Kidney epithelial cell (primary cell): ENCODE measurements around the gene CLEC4M. TPM values are rescaled to one million over a fixed set of nuclear protein-coding genes. Genes with fewer than 3 reads are reported as not detected.

ENCODE experiments used
- DNase-seq: peaks from one replicate; pipeline ENCODE4 v3.0.0-alpha.2; 2010; ENCODE audit warnings: low read depth
- H3K27me3 ChIP-seq: 2 replicates; pipeline ENCODE4 v1.6.0; 2011; ENCODE audit warnings: low read length; ENCODE audit not compliant: control insufficient read depth, insufficient read depth
- H3K36me3 ChIP-seq: 2 replicates; pipeline ENCODE4 v1.5.1; 2011; ENCODE audit warnings: low read length; ENCODE audit not compliant: control insufficient read depth, insufficient read depth
- H3K4me3 ChIP-seq: 2 replicates; pipeline ENCODE4 v1.5.1; 2011; ENCODE audit warnings: low read depth, mild to moderate bottlenecking, control low read depth, low read length
- total RNA-seq: library from RNA; depleted of rRNA; stranded (reverse); fragments of >200 nt; gene quantifications from 2 replicates; pipeline ENCODE4 v1.2.3, GENCODE V29; 2015
- TF ChIP-seq, protein P1 (sequence below): IDR thresholded peaks from 2 replicates; pipeline ENCODE4 v1.5.1; 2011; ENCODE audit warnings: mild to moderate bottlenecking, moderate library complexity, low read length, control low read depth, inconsistent platforms; ENCODE audit not compliant: insufficient read depth, poor library complexity, severe bottlenecking

The CLEC4M gene
- total RNA-seq, 1 donor from 2014 or later = not detected

DNA sequence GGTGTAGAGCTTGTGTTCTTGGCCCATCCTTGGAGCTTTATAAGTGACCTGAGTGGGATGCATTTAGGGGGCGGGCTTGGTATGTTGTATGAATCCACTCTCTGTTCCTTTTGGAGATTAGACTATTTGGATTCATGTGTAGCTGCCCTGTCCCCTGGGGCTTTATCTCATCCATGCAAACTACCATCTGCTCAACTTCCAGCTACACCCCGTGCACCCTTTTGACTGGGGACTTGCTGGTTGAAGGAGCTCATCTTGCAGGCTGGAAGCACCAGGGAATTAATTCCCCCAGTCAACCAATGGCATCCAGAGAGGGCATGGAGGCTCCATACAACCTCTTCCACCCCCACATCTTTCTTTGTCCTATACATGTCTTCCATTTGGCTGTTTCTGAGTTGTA is 6.1 kb downstream of the CLEC4M start:
- peaks cover 2% of the 10 kb centered on the region for H3K27me3 ChIP-seq
- DNase-seq = no peak
- no peak overlapping the region for H3K4me3 ChIP-seq
- no peaks in the 10 kb centered on the region for H3K36me3 ChIP-seq
- TF ChIP-seq, protein P1, sequence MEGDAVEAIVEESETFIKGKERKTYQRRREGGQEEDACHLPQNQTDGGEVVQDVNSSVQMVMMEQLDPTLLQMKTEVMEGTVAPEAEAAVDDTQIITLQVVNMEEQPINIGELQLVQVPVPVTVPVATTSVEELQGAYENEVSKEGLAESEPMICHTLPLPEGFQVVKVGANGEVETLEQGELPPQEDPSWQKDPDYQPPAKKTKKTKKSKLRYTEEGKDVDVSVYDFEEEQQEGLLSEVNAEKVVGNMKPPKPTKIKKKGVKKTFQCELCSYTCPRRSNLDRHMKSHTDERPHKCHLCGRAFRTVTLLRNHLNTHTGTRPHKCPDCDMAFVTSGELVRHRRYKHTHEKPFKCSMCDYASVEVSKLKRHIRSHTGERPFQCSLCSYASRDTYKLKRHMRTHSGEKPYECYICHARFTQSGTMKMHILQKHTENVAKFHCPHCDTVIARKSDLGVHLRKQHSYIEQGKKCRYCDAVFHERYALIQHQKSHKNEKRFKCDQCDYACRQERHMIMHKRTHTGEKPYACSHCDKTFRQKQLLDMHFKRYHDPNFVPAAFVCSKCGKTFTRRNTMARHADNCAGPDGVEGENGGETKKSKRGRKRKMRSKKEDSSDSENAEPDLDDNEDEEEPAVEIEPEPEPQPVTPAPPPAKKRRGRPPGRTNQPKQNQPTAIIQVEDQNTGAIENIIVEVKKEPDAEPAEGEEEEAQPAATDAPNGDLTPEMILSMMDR = no peak

- Histone ChIP-seq H3K4me3 (no peak overlapping the region), H3K36me3 (no peaks in the 10 kb centered on the region), H3K27me3 (peaks cover 2% of the 10 kb centered on the region)
- TF ChIP-seq, protein P1 = no peak
- no peak for DNase-seq
Observed at GRCh38 chr19:7771072-7771471, 8.0 kb downstream of the CLEC4M start.

- no peak overlapping the region for H3K4me3 ChIP-seq
- no peak for DNase-seq
- TF ChIP-seq, protein P1 = no peak
- no peaks in the 10 kb centered on the region for H3K36me3 ChIP-seq
- H3K27me3 ChIP-seq = peaks cover 2% of the 10 kb centered on the region
Observed at GRCh38 chr19:7772752-7773291, 9.8 kb downstream of the CLEC4M start.

- TF ChIP-seq, protein P1 = no peak
- no peak overlapping the region for H3K4me3 ChIP-seq
- DNase-seq = no peak
- H3K36me3 ChIP-seq = no peaks in the 10 kb centered on the region
- H3K27me3 ChIP-seq = no peaks in the 10 kb centered on the region
Observed at GRCh38 chr19:7773841-7774240, 10.8 kb downstream of the CLEC4M start.

DNA sequence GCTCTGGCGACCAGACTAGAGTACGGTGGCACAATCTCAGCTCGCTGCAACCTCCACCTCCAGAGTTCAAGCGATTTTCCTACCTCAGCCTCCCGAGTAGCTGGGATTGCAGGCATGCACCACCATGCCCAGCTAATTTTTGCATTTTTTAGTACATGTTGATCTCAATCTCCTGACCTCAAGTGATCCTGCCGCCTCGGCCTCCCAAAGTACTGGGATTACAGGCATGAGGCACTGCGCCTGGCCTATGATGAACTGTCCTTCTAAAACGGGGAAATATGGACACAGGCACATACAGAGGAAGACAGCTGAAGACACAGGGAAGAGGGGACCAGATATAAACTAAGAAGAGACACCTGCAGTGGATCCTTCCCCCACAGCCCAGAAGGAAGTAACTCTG is 12.7 kb downstream of the CLEC4M start:
- H3K4me3 ChIP-seq = no peak overlapping the region
- no peaks in the 10 kb centered on the region for H3K27me3 ChIP-seq
- no peak for DNase-seq
- TF ChIP-seq, protein P1 = no peak
- no peaks in the 10 kb centered on the region for H3K36me3 ChIP-seq

DNA sequence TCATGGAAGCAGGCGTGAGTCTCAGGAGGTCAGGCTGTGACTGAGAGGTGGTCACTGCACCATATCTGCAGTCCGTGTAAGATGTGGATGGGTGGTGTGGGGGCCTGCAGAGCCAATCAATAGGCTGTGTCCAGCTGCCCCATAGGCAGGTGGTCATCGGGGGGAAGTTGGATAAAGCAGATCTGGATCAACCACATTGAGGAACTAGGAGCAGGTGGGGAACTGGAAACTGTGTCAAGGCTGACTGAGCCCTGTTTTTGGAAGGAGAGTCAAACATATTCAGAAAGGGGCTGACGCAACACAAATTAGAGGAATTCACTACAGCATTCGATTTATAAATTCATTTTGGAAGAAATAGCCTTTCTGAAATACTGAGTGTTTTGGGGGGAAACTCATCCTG is 15.0 kb downstream of the CLEC4M start:
- no peaks in the 10 kb centered on the region for H3K36me3 ChIP-seq
- TF ChIP-seq, protein P1 = no peak
- no peak for DNase-seq
- H3K27me3 ChIP-seq = peaks cover 3% of the 10 kb centered on the region
- no peak overlapping the region for H3K4me3 ChIP-seq
